LNCaP clone FGC (cell line): ENCODE data around the gene DDX25.
"Not testable (repeated sequence)": the region's sequence is repeated elsewhere in the genome, so short reads cannot be mapped to it uniquely, and the experiment has no call there.

Source experiments
- DNase-seq: peaks from one replicate; pipeline ENCODE4 v3.0.0-alpha.2; 2011; ENCODE audit warnings: low read depth
- H3K4me3 ChIP-seq: 2 replicates; pipeline ENCODE4 v1.5.1; 2011; ENCODE audit warnings: mild to moderate bottlenecking, low read depth, low read length, control low read depth
- TF ChIP-seq, protein P1 (sequence below): IDR thresholded peaks from 2 replicates; pipeline ENCODE4 v1.5.1; 2012; ENCODE audit warnings: mild to moderate bottlenecking; ENCODE audit not compliant: control insufficient read depth, insufficient read depth; ENCODE audit errors: extremely low read depth

Gene DDX25

GRCh38 chr11:125903711-125904659, at the start of gene DDX25:
DDX25 (plus strand) TSS chr11:125904508; CDS start chr11:125904518, 10 bp downstream.
- TF ChIP-seq, protein P1, sequence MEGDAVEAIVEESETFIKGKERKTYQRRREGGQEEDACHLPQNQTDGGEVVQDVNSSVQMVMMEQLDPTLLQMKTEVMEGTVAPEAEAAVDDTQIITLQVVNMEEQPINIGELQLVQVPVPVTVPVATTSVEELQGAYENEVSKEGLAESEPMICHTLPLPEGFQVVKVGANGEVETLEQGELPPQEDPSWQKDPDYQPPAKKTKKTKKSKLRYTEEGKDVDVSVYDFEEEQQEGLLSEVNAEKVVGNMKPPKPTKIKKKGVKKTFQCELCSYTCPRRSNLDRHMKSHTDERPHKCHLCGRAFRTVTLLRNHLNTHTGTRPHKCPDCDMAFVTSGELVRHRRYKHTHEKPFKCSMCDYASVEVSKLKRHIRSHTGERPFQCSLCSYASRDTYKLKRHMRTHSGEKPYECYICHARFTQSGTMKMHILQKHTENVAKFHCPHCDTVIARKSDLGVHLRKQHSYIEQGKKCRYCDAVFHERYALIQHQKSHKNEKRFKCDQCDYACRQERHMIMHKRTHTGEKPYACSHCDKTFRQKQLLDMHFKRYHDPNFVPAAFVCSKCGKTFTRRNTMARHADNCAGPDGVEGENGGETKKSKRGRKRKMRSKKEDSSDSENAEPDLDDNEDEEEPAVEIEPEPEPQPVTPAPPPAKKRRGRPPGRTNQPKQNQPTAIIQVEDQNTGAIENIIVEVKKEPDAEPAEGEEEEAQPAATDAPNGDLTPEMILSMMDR, result no peak
- DNase-seq, result no peak
- H3K4me3 ChIP-seq, result peak within 1 kb of the TSS; percentile 70

GRCh38 chr11:125857670-125858069, 46.6 kb upstream of the DDX25 start:
- H3K4me3 ChIP-seq, DNase-seq: not testable (repeated sequence)

DNA sequence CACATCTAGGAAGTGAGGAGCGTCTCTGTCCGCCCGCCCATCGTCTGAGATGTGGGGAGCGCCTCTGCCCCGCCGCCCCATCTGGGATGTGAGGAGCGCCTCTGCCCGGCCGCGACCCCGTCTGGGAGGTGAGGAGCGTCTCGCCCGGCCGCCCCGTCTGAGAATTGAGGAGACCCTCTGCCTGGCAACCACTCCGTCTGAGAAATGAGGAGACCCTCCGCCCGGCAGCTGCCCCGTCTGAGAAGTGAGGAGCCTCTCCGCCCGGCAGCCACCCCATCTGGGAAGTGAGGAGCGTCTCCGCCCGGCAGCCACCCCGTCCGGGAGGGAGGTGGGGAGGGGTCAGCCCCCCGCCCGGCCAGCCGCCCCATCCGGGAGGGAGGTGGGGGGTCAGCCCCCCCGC, 41.5 kb upstream of the DDX25 start:
- not testable (repeated sequence) for DNase-seq

DNA sequence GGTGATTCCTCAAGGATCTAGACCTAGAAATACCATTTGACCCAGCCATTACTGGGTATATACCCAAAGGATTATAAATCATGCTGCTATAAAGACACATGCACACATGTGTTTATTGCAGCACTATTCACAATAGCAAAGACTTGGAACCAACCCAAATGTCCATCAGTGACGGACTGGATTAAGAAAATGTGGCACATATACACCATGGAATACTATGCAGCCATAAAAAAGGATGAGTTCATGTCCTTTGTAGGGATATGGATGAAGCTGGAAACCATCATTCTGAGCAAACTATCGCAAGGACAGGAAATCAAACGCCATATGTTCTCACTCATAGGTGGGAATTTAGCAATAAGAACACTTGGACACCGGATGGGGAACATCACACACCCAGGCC, 39.0 kb upstream of the DDX25 start:
- DNase-seq, H3K4me3 ChIP-seq: not testable (repeated sequence)

More for the DNA sequence above, 41.5 kb upstream of the DDX25 start:
- H3K4me3 ChIP-seq, result not testable (repeated sequence)

- TF ChIP-seq, protein P1, result no peak
- H3K4me3 ChIP-seq, result no peak overlapping the region
- DNase-seq, result no peak
These were observed 34.8 kb upstream of the DDX25 start for GRCh38 chr11:125869521-125869920.

- H3K4me3 ChIP-seq, result no peak overlapping the region
- DNase-seq, result no peak
- TF ChIP-seq, protein P1, result peak; percentile 31; the same call in 1 of the 2 replicates
These were observed 32.7 kb upstream of the DDX25 start for GRCh38 chr11:125871391-125872137.

DNA sequence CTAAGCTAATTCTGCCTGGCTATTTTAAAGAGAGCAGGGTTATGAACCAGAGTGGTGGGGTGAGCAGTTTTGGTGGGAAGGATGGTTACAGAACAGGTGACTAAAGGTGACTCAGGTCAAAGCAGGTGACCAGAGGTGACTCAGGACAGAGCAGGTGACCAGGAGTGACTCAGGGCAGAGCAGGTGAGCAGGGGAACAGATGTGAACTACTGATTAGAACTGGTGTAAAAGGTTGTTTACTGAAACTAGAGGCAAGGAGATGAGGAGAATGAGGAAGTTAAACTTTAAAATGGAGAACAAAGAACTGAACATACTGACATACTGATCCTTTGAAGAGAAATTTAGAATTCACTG, 32.2 kb upstream of the DDX25 start:
- TF ChIP-seq, protein P1, result no peak
- peak; percentile 10 for DNase-seq
- no peak overlapping the region for H3K4me3 ChIP-seq

GRCh38 chr11:125873881-125874555, 30.3 kb upstream of the DDX25 start:
- TF ChIP-seq, protein P1, result no peak
- peak overlapping the region; percentile 56 for H3K4me3 ChIP-seq
- DNase-seq, result no peak
